Subcutaneous adipose tissue (tissue), 4 donors: ENCODE results near the gene ATG10. TPM values are rescaled to one million over a fixed set of nuclear protein-coding genes. Genes with fewer than 3 reads are reported as not detected.

Experiments used
- total RNA-seq, 4 donors: library from RNA; depleted of rRNA; stranded (reverse); fragments of >200 nt; gene quantifications; one replicate each; pipeline ENCODE4 v1.1.0, GENCODE V29; 2016
- TF ChIP-seq, protein P1 (sequence below): fragments of 450-650 bp; IDR thresholded peaks from one replicate; pipeline ENCODE4 v1.5.1; 2016; ENCODE audit warnings: low read depth, mild to moderate bottlenecking, control low read depth, antibody characterized with exemption, moderate library complexity

Gene ATG10
- total RNA-seq, 4 donors from 2014 or later, result 7.0 to 17.9 (median 7.6) TPM

DNA sequence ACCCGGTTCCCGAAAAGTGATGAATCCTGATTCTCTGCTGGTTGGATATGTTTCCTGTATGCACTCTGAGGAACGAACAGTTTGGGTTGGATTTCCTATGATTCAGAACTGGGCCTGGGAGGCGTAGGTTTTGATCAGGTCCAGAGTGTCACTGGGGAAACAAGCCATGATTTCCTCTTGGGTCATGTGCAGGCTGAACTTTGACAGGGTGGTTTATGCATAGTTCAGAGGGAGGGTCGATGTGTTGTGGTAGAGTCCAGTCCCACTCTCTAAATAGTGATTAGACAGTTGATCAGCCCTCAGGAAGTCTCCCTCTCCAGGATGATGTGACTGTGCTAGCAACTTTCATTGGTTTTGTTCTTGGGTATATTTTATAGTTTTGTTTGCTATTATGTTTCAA, 17.4 kb downstream of the ATG10 start:
- TF ChIP-seq, protein P1, sequence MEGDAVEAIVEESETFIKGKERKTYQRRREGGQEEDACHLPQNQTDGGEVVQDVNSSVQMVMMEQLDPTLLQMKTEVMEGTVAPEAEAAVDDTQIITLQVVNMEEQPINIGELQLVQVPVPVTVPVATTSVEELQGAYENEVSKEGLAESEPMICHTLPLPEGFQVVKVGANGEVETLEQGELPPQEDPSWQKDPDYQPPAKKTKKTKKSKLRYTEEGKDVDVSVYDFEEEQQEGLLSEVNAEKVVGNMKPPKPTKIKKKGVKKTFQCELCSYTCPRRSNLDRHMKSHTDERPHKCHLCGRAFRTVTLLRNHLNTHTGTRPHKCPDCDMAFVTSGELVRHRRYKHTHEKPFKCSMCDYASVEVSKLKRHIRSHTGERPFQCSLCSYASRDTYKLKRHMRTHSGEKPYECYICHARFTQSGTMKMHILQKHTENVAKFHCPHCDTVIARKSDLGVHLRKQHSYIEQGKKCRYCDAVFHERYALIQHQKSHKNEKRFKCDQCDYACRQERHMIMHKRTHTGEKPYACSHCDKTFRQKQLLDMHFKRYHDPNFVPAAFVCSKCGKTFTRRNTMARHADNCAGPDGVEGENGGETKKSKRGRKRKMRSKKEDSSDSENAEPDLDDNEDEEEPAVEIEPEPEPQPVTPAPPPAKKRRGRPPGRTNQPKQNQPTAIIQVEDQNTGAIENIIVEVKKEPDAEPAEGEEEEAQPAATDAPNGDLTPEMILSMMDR, result no peak

DNA sequence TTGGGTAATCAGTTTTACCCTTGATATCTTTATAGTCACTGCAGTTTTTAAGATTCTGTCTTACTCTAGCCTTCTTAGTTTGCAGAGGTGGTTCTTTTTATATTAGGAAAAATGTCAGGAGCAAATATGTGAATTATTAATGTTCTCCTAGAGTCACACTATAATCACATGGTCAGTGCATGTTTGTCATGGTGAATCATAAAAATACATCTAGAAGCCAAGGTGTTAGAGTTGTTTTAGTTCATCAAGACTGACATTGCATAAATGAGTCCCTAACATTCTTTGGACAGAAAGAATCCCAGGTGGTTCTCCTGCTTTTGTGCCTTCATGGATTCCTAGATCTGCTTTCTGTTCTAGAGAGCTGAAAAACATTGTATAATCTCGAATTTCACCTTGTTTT, 22.9 kb downstream of the ATG10 start:
- TF ChIP-seq, protein P1, result no peak

DNA sequence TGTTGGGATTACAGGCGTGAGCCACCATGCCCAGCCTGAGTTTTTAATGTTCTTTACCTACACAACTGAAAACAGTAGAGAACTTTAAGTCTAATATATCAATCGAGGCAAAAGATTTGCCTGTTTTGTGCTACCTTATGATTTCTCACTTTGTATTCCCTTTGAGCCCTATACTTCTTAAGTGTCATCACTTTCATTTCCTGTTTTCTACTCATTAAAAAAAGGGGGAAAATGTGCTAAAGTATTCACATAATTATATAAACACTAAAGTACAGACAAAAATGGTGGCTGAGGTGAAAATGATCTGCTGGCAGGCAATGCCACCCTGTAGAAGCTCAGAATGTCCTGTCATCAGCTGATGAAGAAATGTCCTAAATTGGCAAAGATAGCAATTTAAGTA, 23.6 kb downstream of the ATG10 start:
- TF ChIP-seq, protein P1, result no peak

DNA sequence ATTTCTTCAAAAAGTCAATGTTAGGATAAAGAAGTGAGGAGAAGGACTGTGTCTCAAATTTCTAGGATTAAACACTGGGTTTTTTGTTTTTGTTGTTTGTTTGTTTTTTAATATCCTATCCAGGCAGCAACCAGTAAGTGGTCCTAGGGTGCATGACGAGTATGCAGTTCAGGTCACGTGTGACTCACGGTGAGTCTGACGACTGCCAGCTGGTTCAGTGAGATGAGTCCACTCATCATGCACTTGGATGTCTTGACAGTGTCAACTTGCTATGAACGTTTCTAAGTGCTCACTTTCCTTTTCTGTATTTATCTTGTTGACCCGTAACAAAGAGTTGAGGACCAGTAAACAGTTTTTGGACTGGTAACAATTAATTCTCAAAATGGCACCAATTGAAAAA, 32.7 kb downstream of the ATG10 start:
- TF ChIP-seq, protein P1, result no peak

DNA sequence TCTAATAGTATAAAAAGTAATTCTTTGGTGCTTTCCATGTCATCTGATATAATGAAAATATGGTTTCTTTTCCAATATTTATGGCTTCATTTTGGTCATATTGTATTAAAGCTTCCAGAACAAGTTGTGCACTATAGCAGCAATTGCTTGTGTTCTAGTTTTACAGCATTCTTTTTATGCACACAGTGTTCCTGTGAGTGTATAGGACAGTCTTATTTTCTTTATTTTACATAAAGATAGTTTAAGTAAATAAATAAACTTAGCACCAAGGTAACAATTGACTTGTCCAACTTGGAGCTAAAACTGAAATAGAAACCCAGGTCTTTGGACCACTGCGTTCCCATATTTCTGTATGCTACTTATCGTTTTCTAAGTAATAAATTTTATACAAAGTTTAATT, 38.9 kb downstream of the ATG10 start:
- TF ChIP-seq, protein P1, result no peak

DNA sequence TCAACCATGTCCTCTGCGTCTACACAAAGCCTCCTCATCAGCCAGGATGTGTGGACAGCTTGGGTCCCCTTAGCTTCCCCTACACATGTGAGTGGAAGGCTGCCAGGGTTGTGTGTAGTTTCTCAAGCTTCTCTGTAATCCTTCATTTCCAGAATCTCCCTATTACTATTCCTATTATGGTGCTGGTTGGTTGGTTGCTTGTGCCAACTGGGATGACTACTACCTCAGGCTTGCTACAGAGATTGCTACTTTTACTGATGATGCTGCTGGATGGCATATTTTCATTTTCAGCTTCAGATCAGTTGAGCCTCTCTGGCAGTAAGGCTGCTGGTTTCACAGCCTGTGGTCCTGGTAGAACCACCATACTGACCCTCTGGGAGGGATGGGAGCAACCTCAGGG, 39.9 kb downstream of the ATG10 start:
- TF ChIP-seq, protein P1, result no peak

DNA sequence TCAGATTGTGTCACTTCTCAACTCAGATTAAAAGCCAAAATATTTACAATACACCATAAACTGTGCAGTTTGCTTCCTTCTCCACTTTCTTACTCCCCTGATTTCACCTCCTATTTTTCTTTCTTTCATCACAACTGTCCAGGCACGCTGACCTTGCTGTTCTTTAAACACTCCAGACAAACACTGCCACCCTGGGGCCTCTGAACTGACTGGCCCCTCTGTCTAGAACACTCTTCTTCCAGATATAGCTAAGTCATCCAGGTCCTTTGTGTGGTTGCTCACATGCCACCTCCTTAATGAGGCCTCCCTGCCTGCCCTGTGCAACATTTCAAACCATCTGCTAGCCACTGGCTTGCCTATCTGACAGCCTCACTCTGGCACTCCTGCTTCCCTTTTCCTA, 46.6 kb downstream of the ATG10 start:
- TF ChIP-seq, protein P1, result no peak
